GM23248 (cell line): Measurements from ENCODE around the gene MACROD2.

Source experiments
- EZH2 ChIP-seq: fragments of 200-600 bp; sonication (generic); IDR thresholded peaks from 2 replicates; pipeline ENCODE4 v1.6.1; 2018; ENCODE audit warnings: antibody characterized with exemption, mild to moderate bottlenecking; ENCODE audit not compliant: insufficient read depth, poor library complexity, severe bottlenecking
- EZH2phosphoT487 ChIP-seq: fragments of 200-600 bp; sonication (generic); IDR thresholded peaks from 2 replicates; pipeline ENCODE4 v1.6.1; 2018; ENCODE audit warnings: antibody characterized with exemption, moderate library complexity, mild to moderate bottlenecking, low read depth; ENCODE audit not compliant: insufficient read depth

DNA sequence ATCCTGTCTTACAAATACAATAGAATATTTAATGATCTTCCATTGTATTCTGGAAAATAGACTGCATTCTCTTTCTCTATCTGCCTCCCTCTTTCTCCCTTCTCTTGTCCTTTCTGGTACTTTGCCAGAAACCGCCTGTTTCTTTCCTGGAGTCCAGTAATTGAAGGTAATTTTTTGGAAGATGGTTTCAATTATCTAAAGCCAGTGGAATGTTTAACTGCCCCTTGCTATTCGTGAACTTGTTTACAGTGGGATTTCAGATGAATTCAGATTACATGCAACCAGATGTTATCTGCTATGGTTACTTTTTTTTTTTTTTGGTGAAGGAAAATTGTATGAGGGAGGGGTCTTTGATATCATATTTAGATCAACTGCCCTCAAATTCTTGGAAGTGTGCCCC is 997.6 kb downstream of the MACROD2 start:
- TF ChIP-seq EZH2 (no peak), EZH2phosphoT487 (no peak)
